AG09319 (cell line): ENCODE results near the gene JOSD2.

Source experiments
- DNase-seq: peaks from one replicate; pipeline ENCODE4 v3.0.0-alpha.2; 2010; ENCODE audit warnings: low read depth; ENCODE audit errors: extremely low read depth
- TF ChIP-seq, protein P1 (sequence below): IDR thresholded peaks from 2 replicates; pipeline ENCODE4 v1.5.1; 2011; ENCODE audit warnings: low read depth, mild to moderate bottlenecking, inconsistent platforms, low read length, moderate library complexity

JOSD2 gene

GRCh38 chr19:50497022-50497405, 14.0 kb downstream of the JOSD2 start:
- DNase-seq = no peak
- TF ChIP-seq, protein P1, sequence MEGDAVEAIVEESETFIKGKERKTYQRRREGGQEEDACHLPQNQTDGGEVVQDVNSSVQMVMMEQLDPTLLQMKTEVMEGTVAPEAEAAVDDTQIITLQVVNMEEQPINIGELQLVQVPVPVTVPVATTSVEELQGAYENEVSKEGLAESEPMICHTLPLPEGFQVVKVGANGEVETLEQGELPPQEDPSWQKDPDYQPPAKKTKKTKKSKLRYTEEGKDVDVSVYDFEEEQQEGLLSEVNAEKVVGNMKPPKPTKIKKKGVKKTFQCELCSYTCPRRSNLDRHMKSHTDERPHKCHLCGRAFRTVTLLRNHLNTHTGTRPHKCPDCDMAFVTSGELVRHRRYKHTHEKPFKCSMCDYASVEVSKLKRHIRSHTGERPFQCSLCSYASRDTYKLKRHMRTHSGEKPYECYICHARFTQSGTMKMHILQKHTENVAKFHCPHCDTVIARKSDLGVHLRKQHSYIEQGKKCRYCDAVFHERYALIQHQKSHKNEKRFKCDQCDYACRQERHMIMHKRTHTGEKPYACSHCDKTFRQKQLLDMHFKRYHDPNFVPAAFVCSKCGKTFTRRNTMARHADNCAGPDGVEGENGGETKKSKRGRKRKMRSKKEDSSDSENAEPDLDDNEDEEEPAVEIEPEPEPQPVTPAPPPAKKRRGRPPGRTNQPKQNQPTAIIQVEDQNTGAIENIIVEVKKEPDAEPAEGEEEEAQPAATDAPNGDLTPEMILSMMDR = no peak

DNA sequence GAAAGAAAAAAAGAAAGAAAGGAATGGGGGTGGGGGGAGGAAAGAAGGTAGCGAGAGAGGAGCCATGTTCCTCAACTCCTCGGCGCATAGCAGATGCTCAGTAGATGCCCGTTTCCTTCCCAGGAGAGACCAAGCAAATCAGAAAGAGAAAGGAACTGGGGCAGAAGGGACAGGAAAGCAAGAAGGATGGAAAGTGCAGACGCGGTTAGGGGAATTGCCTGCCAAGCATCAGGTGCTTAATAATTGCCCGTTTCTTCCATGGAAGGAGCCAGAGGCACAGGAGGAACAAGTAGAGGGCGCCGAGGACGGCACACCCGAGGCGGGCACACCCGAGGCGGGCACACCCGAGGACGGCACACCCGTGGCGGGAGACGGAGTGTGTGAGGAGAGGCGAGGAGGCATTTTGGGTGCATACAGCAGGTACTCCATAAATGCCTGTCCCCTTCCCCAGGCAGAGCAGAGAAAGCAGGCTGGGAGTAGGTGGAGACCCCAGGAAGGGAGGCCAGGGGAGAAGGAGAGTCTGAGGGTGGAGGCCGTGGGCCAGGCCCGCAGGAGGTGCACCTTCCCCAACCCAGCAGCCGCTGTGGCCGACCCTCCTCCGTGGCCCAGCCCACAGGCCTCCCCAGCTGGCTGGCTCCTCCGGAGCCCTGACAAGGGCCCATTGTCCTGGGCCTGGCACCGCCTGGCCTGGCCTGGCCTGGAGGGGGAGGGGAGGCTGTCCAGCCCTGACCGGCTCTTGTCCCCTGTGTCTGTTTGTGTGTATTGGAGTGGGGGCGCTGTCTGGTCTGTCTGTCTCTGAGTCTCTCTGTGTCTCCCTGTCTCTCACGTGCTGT, 14.6 kb downstream of the JOSD2 start:
- DNase-seq = no peak
- TF ChIP-seq, protein P1 = no peak

GRCh38 chr19:50495020-50495531, 15.9 kb downstream of the JOSD2 start:
- TF ChIP-seq, protein P1 = no peak
- no peak for DNase-seq

GRCh38 chr19:50494186-50495019, 16.6 kb downstream of the JOSD2 start:
- TF ChIP-seq, protein P1 = no peak
- no peak for DNase-seq

DNA sequence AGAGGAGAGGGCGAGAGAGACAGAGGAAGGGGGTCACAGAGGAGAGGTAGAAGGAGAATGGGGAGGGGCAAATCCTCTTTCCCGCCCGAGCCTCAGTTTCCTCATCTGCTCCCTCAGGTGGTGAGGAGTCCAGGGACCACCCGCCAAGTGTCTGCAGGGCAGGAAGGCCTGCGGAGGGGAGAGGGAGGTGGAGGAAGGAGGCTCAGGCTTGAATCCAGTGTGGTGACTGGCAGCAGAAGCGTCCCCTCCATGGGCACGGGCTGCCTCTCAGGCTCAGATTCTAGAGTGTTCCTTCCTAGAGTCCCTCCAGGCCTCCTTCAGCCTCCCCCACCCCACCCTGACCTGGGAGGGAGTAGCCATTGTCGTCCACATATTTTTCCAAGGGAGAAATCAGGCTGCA, 17.8 kb downstream of the JOSD2 start:
- TF ChIP-seq, protein P1 = no peak
- DNase-seq = no peak

GRCh38 chr19:50492303-50493052, 18.5 kb downstream of the JOSD2 start:
- TF ChIP-seq, protein P1 = no peak
- DNase-seq = no peak
